Neural progenitor cell (in vitro differentiated cells): Measurements from ENCODE around the gene TOP2B. TPM values are rescaled to one million over a fixed set of nuclear protein-coding genes. Genes with fewer than 3 reads are reported as not detected.

Experiments
- DNase-seq: peaks from one replicate; pipeline ENCODE4 v3.0.0-alpha.2; 2016; ENCODE audit warnings: low spot score
- H2AFZ ChIP-seq: fragments of 200-600 bp; sonication (generic); replicated peaks from 2 replicates; pipeline ENCODE4 v1.6.1; 2016; ENCODE audit warnings: antibody characterized with exemption
- H3F3A ChIP-seq: fragments of 200-600 bp; sonication (generic); 2 replicates; pipeline ENCODE4 v1.6.1; 2016; ENCODE audit warnings: antibody characterized with exemption, low read depth
- H3K27ac ChIP-seq: fragments of 200-600 bp; sonication (generic); 2 replicates; pipeline ENCODE4 v1.5.1; 2016; ENCODE audit warnings: mild to moderate bottlenecking
- H3K27me3 ChIP-seq: fragments of 200-600 bp; sonication (generic); 2 replicates; pipeline ENCODE4 v1.6.1; 2016; ENCODE audit warnings: mild to moderate bottlenecking, moderate library complexity
- H3K36me3 ChIP-seq: fragments of 200-600 bp; sonication (generic); 2 replicates; pipeline ENCODE4 v1.5.1; 2016
- H3K4me1 ChIP-seq: fragments of 200-600 bp; sonication (generic); 2 replicates; pipeline ENCODE4 v1.6.1; 2016; ENCODE audit warnings: mixed run types
- H3K4me2 ChIP-seq: fragments of 200-600 bp; sonication (generic); 2 replicates; pipeline ENCODE4 v1.6.1; 2016
- H3K4me3 ChIP-seq: fragments of 200-600 bp; sonication (generic); 2 replicates; pipeline ENCODE4 v1.5.1; 2016
- H3K79me2 ChIP-seq: fragments of 200-600 bp; sonication (generic); 2 replicates; pipeline ENCODE4 v1.6.1; 2016; ENCODE audit warnings: low read depth
- H3K9ac ChIP-seq: fragments of 200-600 bp; sonication (generic); 2 replicates; pipeline ENCODE4 v1.6.1; 2016
- H3K9me3 ChIP-seq: fragments of 200-600 bp; sonication (generic); 2 replicates; pipeline ENCODE4 v1.5.1; 2016; ENCODE audit warnings: low read depth
- H4K20me1 ChIP-seq: fragments of 200-600 bp; sonication (generic); 2 replicates; pipeline ENCODE4 v1.6.1; 2016; ENCODE audit warnings: low read depth
- H3K27ac Mint-ChIP-seq: 3 replicates; pipeline ENCODE4 v1.8.0; 2021; ENCODE audit warnings: mixed read lengths
- H3K27me3 Mint-ChIP-seq: 2 replicates; pipeline ENCODE4 v1.8.0; 2022; ENCODE audit warnings: low read depth, mild to moderate bottlenecking, inconsistent platforms, moderate library complexity, mixed read lengths; ENCODE audit not compliant: insufficient read depth
- H3K36me3 Mint-ChIP-seq: 3 replicates; pipeline ENCODE4 v1.8.0; 2021; ENCODE audit warnings: mixed read lengths
- H3K4me1 Mint-ChIP-seq: 3 replicates; pipeline ENCODE4 v1.8.0; 2021; ENCODE audit warnings: mixed read lengths
- H3K4me3 Mint-ChIP-seq: 3 replicates; pipeline ENCODE4 v1.8.0; 2021; ENCODE audit warnings: mild to moderate bottlenecking, moderate library complexity, mixed read lengths
- H3K9me3 Mint-ChIP-seq: 3 replicates; pipeline ENCODE4 v1.8.0; 2020; ENCODE audit warnings: mixed read lengths
- CTCF ChIP-seq: fragments of 200-600 bp; sonication (generic); IDR thresholded peaks from 2 replicates; pipeline ENCODE4 v1.5.1; 2017; ENCODE audit warnings: antibody characterized with exemption, mild to moderate bottlenecking
- EZH2 ChIP-seq: fragments of 200-600 bp; sonication (generic); IDR thresholded peaks from 2 replicates; pipeline ENCODE4 v1.6.1; 2017; ENCODE audit warnings: antibody characterized with exemption, mild to moderate bottlenecking, moderate library complexity
- EZH2phosphoT487 ChIP-seq: fragments of 200-600 bp; sonication (generic); IDR thresholded peaks from 2 replicates; pipeline ENCODE4 v1.6.1; 2017; ENCODE audit warnings: antibody characterized with exemption
- total RNA-seq: library from RNA; depleted of rRNA; stranded (reverse); fragments of >200 nt; gene quantifications from 2 replicates; pipeline ENCODE4 v1.2.3, GENCODE V29; 2015; ENCODE audit warnings: low replicate concordance

Gene TOP2B
- total RNA-seq, 1 donor from 2014 or later, result 327 TPM

- H2AFZ ChIP-seq, result no peak overlapping the region
- peaks cover 18% of the 10 kb centered on the region for H3K4me1 Mint-ChIP-seq
- H3K27ac ChIP-seq, result no peak overlapping the region
- no peak overlapping the region for H3K4me3 ChIP-seq
- no peak overlapping the region for H3K4me3 Mint-ChIP-seq
- no peak for DNase-seq
- no peaks in the 10 kb centered on the region for H4K20me1 ChIP-seq
- no peak overlapping the region for H3K4me2 ChIP-seq
- H3F3A ChIP-seq, result no peaks in the 10 kb centered on the region
- H3K27me3 Mint-ChIP-seq, result peaks cover 4% of the 10 kb centered on the region
- no peaks in the 10 kb centered on the region for H3K27me3 ChIP-seq
- no peaks in the 10 kb centered on the region for H3K9me3 ChIP-seq
- no peak overlapping the region for H3K9ac ChIP-seq
- H3K9me3 Mint-ChIP-seq, result no peaks in the 10 kb centered on the region
- no peaks in the 10 kb centered on the region for H3K36me3 ChIP-seq
- TF ChIP-seq EZH2phosphoT487 (no peak), CTCF (no peak), EZH2 (no peak)
- H3K4me1 ChIP-seq, result peaks cover 8% of the 10 kb centered on the region
- H3K79me2 ChIP-seq, result no peaks in the 10 kb centered on the region
- no peaks in the 10 kb centered on the region for H3K36me3 Mint-ChIP-seq
- H3K27ac Mint-ChIP-seq, result no peak overlapping the region
Observed at GRCh38 chr3:25575001-25575400, 89.7 kb downstream of the TOP2B start.

- Histone ChIP-seq H3K79me2 (no peaks in the 10 kb centered on the region), H3K9me3 (no peaks in the 10 kb centered on the region), H3K27ac (no peak overlapping the region), H3K27me3 (no peaks in the 10 kb centered on the region), H3K36me3 (no peaks in the 10 kb centered on the region), H3K4me1 (peaks cover 8% of the 10 kb centered on the region), H3K9ac (no peak overlapping the region), H2AFZ (no peak overlapping the region), H3K4me2 (no peak overlapping the region), H4K20me1 (no peaks in the 10 kb centered on the region), H3K4me3 (no peak overlapping the region), H3F3A (no peaks in the 10 kb centered on the region)
- H3K36me3 Mint-ChIP-seq, result no peaks in the 10 kb centered on the region
- H3K27ac Mint-ChIP-seq, result no peak overlapping the region
- TF ChIP-seq CTCF (no peak), EZH2 (no peak), EZH2phosphoT487 (no peak)
- H3K9me3 Mint-ChIP-seq, result no peaks in the 10 kb centered on the region
- peaks cover 5% of the 10 kb centered on the region for H3K27me3 Mint-ChIP-seq
- no peak overlapping the region for H3K4me3 Mint-ChIP-seq
- H3K4me1 Mint-ChIP-seq, result peaks cover 25% of the 10 kb centered on the region
- no peak for DNase-seq
Observed at GRCh38 chr3:25574172-25574765, 90.4 kb downstream of the TOP2B start.

- peaks cover 8% of the 10 kb centered on the region for H3K4me1 ChIP-seq
- H3K9ac ChIP-seq, result no peak overlapping the region
- Mint-ChIP-seq H3K9me3 (no peaks in the 10 kb centered on the region), H3K4me1 (peaks cover 28% of the 10 kb centered on the region), H3K27ac (peak overlapping the region; percentile 61), H3K4me3 (no peak overlapping the region), H3K27me3 (peaks cover 5% of the 10 kb centered on the region), H3K36me3 (no peaks in the 10 kb centered on the region)
- H3K27ac ChIP-seq, result no peak overlapping the region
- no peaks in the 10 kb centered on the region for H3K9me3 ChIP-seq
- no peaks in the 10 kb centered on the region for H3F3A ChIP-seq
- DNase-seq, result no peak
- TF ChIP-seq EZH2phosphoT487, result no peak
- no peak for TF ChIP-seq CTCF
- no peak for TF ChIP-seq EZH2
- H4K20me1 ChIP-seq, result no peaks in the 10 kb centered on the region
- H3K79me2 ChIP-seq, result no peaks in the 10 kb centered on the region
- no peak overlapping the region for H3K4me2 ChIP-seq
- H3K36me3 ChIP-seq, result no peaks in the 10 kb centered on the region
- H3K4me3 ChIP-seq, result no peak overlapping the region
- no peak overlapping the region for H2AFZ ChIP-seq
- no peaks in the 10 kb centered on the region for H3K27me3 ChIP-seq
Observed at GRCh38 chr3:25573386-25574171, 91.1 kb downstream of the TOP2B start.
